Neuronal stem cell (in vitro differentiated cells): ENCODE results near the gene USP31.

Experiments
- DNase-seq: peaks from one replicate; pipeline ENCODE4 v3.0.0-alpha.2; 2013; ENCODE audit warnings: low spot score
- H2AFZ ChIP-seq: one replicate; pipeline ENCODE4 v1.6.1; 2013; ENCODE audit warnings: mild to moderate bottlenecking, low read length, inconsistent platforms
- H2AK5ac ChIP-seq: 2 replicates; pipeline ENCODE4 v1.6.1; 2013; ENCODE audit warnings: low read depth, mild to moderate bottlenecking, inconsistent platforms, low read length, moderate library complexity, mixed read lengths
- H2BK120ac ChIP-seq: 2 replicates; pipeline ENCODE4 v1.6.1; 2013; ENCODE audit warnings: low read depth, mild to moderate bottlenecking, inconsistent platforms, low read length, moderate library complexity, mixed read lengths
- H2BK12ac ChIP-seq: one replicate; pipeline ENCODE4 v1.6.1; 2013; ENCODE audit warnings: low read length, inconsistent platforms
- H2BK15ac ChIP-seq: 2 replicates; pipeline ENCODE4 v1.6.1; 2013; ENCODE audit warnings: mild to moderate bottlenecking, low read length, inconsistent platforms, mixed read lengths
- H2BK5ac ChIP-seq: one replicate; pipeline ENCODE4 v1.6.1; 2013; ENCODE audit warnings: inconsistent platforms, mild to moderate bottlenecking, low read length, moderate library complexity
- H3K14ac ChIP-seq: one replicate; pipeline ENCODE4 v1.6.1; 2013; ENCODE audit warnings: low read length, inconsistent platforms
- H3K18ac ChIP-seq: 2 replicates; pipeline ENCODE4 v1.6.1; 2013; ENCODE audit warnings: low read length, inconsistent platforms
- H3K23ac ChIP-seq: 2 replicates; pipeline ENCODE4 v1.6.1; 2013; ENCODE audit warnings: low read depth, mild to moderate bottlenecking, mixed read lengths, low read length, inconsistent platforms; ENCODE audit not compliant: poor library complexity
- H3K27ac ChIP-seq: replicated peaks from 3 replicates; pipeline ENCODE4 v1.5.1; 2013; ENCODE audit warnings: low read length, inconsistent platforms
- H3K27me3 ChIP-seq, 3 experiments: 2 replicates each; pipeline ENCODE4 v1.6.1; 2013; ENCODE audit warnings: low read length in 3 of 3, mild to moderate bottlenecking in 2 of 3, inconsistent platforms in 1 of 3, low read depth in 1 of 3, mixed read lengths in 1 of 3, moderate library complexity in 1 of 3; ENCODE audit not compliant: control insufficient read depth in 3 of 3, insufficient read depth in 3 of 3
- H3K36me3 ChIP-seq, 2 donors: replicated peaks in 1 of 2; 2 replicates each; pipeline ENCODE4 v1.6.1; 2013; ENCODE audit warnings: low read length in 2 of 2; ENCODE audit not compliant: control insufficient read depth in 2 of 2, insufficient read depth in 2 of 2
- H3K4ac ChIP-seq: 2 replicates; pipeline ENCODE4 v1.6.1; 2013; ENCODE audit warnings: inconsistent platforms, mild to moderate bottlenecking, low read length, moderate library complexity
- H3K4me1 ChIP-seq, 2 donors: 1 replicate in 1 of 2; 2 replicates in 1 of 2; pipeline ENCODE4 v1.6.1; 2013; ENCODE audit warnings: low read length in 2 of 2, low read depth in 1 of 2; ENCODE audit not compliant: control insufficient read depth in 2 of 2, insufficient read depth in 1 of 2
- H3K4me2 ChIP-seq: one replicate; pipeline ENCODE4 v1.6.1; 2013; ENCODE audit warnings: mild to moderate bottlenecking, low read length, inconsistent platforms; ENCODE audit not compliant: insufficient read depth, poor library complexity, severe bottlenecking
- H3K4me3 ChIP-seq, 2 donors: 2 replicates each; pipeline ENCODE4 v1.5.1; 2013; ENCODE audit warnings: low read length in 2 of 2, mild to moderate bottlenecking in 2 of 2, inconsistent platforms in 1 of 2, moderate library complexity in 1 of 2
- H3K79me1 ChIP-seq: one replicate; pipeline ENCODE4 v1.6.1; 2013; ENCODE audit warnings: low read depth, mild to moderate bottlenecking, inconsistent platforms, low read length, moderate library complexity
- H3K9ac ChIP-seq: one replicate; pipeline ENCODE4 v1.6.1; 2013; ENCODE audit warnings: mild to moderate bottlenecking, low read depth, low read length, inconsistent platforms; ENCODE audit not compliant: poor library complexity
- H3K9me3 ChIP-seq, 2 donors: replicated peaks in 1 of 2; 2 replicates each; pipeline versions ENCODE3 to v1.6.1; 2013; ENCODE audit warnings: low read length in 2 of 2, mild to moderate bottlenecking in 2 of 2, inconsistent platforms in 1 of 2, low read depth in 1 of 2, mixed read lengths in 1 of 2, moderate library complexity in 1 of 2; ENCODE audit not compliant: control insufficient read depth in 2 of 2, insufficient read depth in 1 of 2
- H4K8ac ChIP-seq: one replicate; pipeline ENCODE4 v1.6.1; 2013; ENCODE audit warnings: low read depth, mild to moderate bottlenecking, inconsistent platforms, low read length, moderate library complexity
- H4K91ac ChIP-seq: one replicate; pipeline ENCODE4 v1.6.1; 2013; ENCODE audit warnings: low read length, low read depth, mild to moderate bottlenecking, inconsistent platforms; ENCODE audit not compliant: poor library complexity
- WGBS, 2 donors: extraction: QIAGEN DNeasy Blood & Tissue Kit; methylation state at CpG; one replicate each; pipeline ENCODE4 v1.1.7; 2013; ENCODE audit warnings: missing lambda C conversion rate in 2 of 2, mixed read lengths in 1 of 2; ENCODE audit not compliant: insufficient read length in 2 of 2, insufficient replicate concordance in 1 of 2; ENCODE audit errors: extremely low coverage in 2 of 2; 5-methylcytosine and 5-hydroxymethylcytosine counted together

The USP31 gene

GRCh38 chr16:23152386-23153178 is 3.3 kb upstream of the USP31 start:
- Histone ChIP-seq H2AK5ac (no peak overlapping the region), H3K4ac (no peak overlapping the region), H3K4me2 (no peak overlapping the region), H2BK12ac (no peak overlapping the region), H2AFZ (no peak overlapping the region), H3K23ac (no peak overlapping the region), H3K9me3 (no peaks in the 10 kb centered on the region), H3K18ac (no peak overlapping the region), H3K27ac (no peak overlapping the region), H3K79me1 (peaks cover 7% of the 10 kb centered on the region), H2BK120ac (no peak overlapping the region), H3K14ac (no peak overlapping the region), H3K9ac (no peak overlapping the region), H3K27me3 (peaks cover 0 to 17% (median 0%) of the 10 kb centered on the region in 3 experiments), H3K36me3 (no peaks in the 10 kb centered on the region), H4K91ac (no peak overlapping the region), H2BK5ac (no peak overlapping the region), H4K8ac (no peak overlapping the region), H3K4me1 (peaks cover 2 to 3% of the 10 kb centered on the region in 2 donors), H2BK15ac (no peak overlapping the region), H3K4me3 (no peak overlapping the region)
- no peak for DNase-seq
- no CpG with 5 or more reads among the region's 12 CpGs for WGBS, 2 donors

DNA sequence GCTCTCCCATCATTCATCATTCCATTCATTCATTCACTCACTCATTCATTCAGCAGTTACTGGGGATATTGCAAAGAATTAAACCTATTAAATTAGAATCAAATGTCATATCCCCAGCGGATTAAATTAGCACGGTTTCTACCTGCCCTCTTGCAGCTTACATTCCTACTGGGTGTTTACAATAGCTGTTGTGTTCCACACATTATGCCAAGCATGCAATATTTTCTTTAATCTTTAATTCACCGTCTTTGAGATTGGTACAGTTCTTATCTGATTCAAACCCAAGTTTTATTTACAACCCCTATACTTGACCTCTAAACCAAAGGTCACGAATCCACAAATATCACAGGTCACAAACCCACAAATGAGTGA is 727 bp upstream of the USP31 start:
- Histone ChIP-seq H3K4me3 (peak overlapping the region in 1 of 2 donors; percentile 92), H3K4ac (no peak overlapping the region), H2AFZ (peak overlapping the region; percentile 92), H3K4me2 (peak overlapping the region; percentile 90), H3K27me3 (peaks cover 0 to 11% (median 0%) of the 10 kb centered on the region in 3 experiments), H2BK12ac (no peak overlapping the region), H2BK120ac (no peak overlapping the region), H2BK15ac (no peak overlapping the region), H2AK5ac (no peak overlapping the region), H4K91ac (no peak overlapping the region), H4K8ac (no peak overlapping the region), H3K4me1 (peaks cover 2 to 9% of the 10 kb centered on the region in 2 donors), H3K9ac (no peak overlapping the region), H3K9me3 (no peaks in the 10 kb centered on the region), H3K36me3 (no peaks in the 10 kb centered on the region), H2BK5ac (no peak overlapping the region), H3K27ac (no peak overlapping the region), H3K14ac (no peak overlapping the region), H3K79me1 (peaks cover 9% of the 10 kb centered on the region), H3K18ac (no peak overlapping the region), H3K23ac (no peak overlapping the region)
- DNase-seq: no peak
- no CpG with 5 or more reads among the region's 4 CpGs for WGBS, 2 donors

DNA sequence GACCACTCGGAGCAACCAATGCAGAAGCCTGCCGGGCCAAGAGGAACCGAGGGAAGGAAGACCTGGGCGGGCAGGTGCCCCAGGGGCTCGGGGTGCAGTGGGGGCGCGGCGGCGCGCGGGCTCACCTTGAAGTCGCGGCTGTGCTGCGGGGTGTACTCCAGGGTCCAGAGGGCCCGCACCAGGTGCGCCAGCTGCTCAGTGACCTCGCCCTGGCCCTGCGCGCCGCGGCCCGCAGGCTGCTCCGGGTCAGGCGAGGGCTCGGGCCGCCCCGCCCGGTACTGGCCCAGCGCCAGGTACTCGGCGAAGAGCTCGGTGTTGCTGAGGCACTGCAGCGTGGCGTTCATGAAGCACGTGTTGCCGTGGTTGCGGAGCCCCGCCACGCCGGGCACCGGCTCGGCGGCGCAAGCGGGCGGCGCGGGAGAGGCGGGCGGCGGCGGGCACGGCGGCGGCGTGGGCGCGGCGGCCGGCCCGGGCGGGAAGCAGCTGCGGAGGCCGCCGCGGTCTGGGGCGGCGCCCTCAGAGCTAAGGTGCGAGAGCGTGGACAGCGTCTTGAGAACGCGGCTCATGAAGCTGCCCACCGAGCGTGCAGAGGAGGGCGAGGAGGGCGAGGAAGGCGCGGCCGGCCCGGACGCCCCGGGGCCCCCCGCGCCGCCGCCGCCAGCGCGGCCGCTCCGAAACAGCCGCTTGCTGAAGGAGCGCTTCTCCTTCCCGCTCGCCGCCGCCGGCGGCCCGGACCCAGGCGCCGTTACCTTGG is 562 bp downstream of the USP31 start:
- Histone ChIP-seq H2AK5ac (peak overlapping the region; percentile 77), H3K4ac (no peak overlapping the region), H3K9me3 (no peaks in the 10 kb centered on the region), H3K4me1 (peaks cover 2 to 11% of the 10 kb centered on the region in 2 donors), H3K9ac (peak overlapping the region; percentile 91), H3K27ac (peak overlapping the region; percentile 23), H2BK120ac (peak overlapping the region; percentile 27), H2BK12ac (no peak overlapping the region), H3K4me3 (peak overlapping the region; percentile 92 to 97), H3K79me1 (peaks cover 13% of the 10 kb centered on the region), H2AFZ (peak overlapping the region; percentile 92), H3K23ac (peak overlapping the region; percentile 91), H3K27me3 (peaks cover 0 to 10% (median 0%) of the 10 kb centered on the region in 3 experiments), H3K36me3 (no peaks in the 10 kb centered on the region), H4K91ac (no peak overlapping the region), H3K18ac (peak overlapping the region; percentile 93), H4K8ac (no peak overlapping the region), H3K14ac (peak overlapping the region; percentile 89), H3K4me2 (peak overlapping the region; percentile 98), H2BK5ac (no peak overlapping the region), H2BK15ac (peak overlapping the region; percentile 52)
- DNase-seq: peak; percentile 32
- no CpG with 5 or more reads among the region's 103 CpGs for WGBS, 2 donors

DNA sequence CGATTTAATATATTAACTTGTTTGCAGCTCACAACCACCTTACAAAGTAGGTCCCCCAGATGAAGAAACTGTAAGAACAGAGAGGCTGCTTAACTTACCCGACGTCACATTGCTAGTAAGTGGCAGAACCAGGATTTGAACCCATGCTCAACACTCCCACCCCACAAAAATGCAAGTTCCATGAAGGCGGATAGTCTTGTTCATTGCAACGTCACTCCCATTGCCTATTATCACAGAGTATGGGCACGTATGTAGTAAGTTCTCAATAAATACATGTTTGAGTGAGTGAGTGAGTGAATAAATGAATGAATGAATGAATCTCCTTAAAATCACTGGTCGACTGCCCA is 1.1 kb downstream of the USP31 start:
- Histone ChIP-seq H4K91ac (no peak overlapping the region), H3K4me1 (peaks cover 7 to 11% of the 10 kb centered on the region in 2 donors), H3K18ac (peak overlapping the region; percentile 93), H2AFZ (peak overlapping the region; percentile 92), H4K8ac (no peak overlapping the region), H3K4me3 (peak overlapping the region; percentile 92 to 97), H3K9me3 (no peaks in the 10 kb centered on the region), H3K23ac (no peak overlapping the region), H3K27ac (no peak overlapping the region), H2BK15ac (peak overlapping the region; percentile 52), H2BK120ac (peak overlapping the region; percentile 27), H3K36me3 (no peaks in the 10 kb centered on the region), H2BK12ac (no peak overlapping the region), H2BK5ac (no peak overlapping the region), H3K4ac (no peak overlapping the region), H3K9ac (no peak overlapping the region), H3K14ac (no peak overlapping the region), H2AK5ac (peak overlapping the region; percentile 77), H3K79me1 (peaks cover 13% of the 10 kb centered on the region), H3K4me2 (peak overlapping the region; percentile 98), H3K27me3 (peaks cover 0 to 10% (median 0%) of the 10 kb centered on the region in 3 experiments)
- no peak for DNase-seq
- WGBS, 2 donors: no CpG with 5 or more reads among the region's 7 CpGs
